Vagina (tissue), 2 donors: ENCODE results near the gene SYMPK.

Source experiments
- POLR2A ChIP-seq, 2 donors: fragments of 450-650 bp; IDR thresholded peaks; one replicate each; pipeline ENCODE4 v1.6.1; 2017; ENCODE audit warnings: antibody characterized with exemption in 2 of 2, mild to moderate bottlenecking in 2 of 2, moderate library complexity in 2 of 2
- TF ChIP-seq, protein P1 (sequence below), 3 experiments: fragments of 450-650 bp in 2 of 3; fragments of 200-600 bp in 1 of 3; sonication (generic) in 1 of 3; IDR thresholded peaks; one replicate each; pipeline ENCODE4 v1.5.1; 2017 to 2019; ENCODE audit warnings: antibody characterized with exemption in 3 of 3, mild to moderate bottlenecking in 2 of 3, moderate library complexity in 2 of 3

DNA sequence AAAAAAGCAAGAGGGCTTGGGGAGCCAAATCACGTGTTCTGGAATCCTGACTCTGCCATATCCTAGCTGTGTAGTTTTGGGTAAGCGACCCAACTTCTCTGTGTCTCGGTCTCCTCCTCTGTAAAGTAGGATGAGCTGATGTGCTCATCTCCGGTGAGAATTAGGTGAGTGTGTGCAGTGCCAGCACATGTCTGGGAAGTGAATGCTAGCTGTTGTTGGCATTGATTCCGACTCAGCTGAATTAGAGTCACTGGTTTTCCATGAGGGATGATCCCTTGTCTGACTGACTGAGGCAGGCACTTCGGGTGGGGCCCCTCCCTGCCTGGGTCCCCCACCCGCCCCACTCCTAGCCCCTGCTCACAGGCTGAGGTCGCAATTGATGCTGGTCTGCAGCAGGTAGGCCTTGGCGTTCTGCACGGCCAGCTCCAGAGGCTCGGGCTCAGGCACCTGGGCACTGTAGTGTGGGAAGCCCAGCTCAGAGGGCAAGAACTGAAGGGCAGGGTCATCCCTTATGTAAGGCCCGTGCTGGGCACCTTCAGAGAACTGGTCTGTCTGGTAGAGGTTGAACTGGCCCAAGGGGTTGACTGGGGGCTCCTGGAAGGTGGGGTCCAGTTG, 48.7 kb downstream of the SYMPK start:
- no peak for TF ChIP-seq POLR2A (IDR thresholded peaks at IDR 0.05)
- TF ChIP-seq, protein P1, sequence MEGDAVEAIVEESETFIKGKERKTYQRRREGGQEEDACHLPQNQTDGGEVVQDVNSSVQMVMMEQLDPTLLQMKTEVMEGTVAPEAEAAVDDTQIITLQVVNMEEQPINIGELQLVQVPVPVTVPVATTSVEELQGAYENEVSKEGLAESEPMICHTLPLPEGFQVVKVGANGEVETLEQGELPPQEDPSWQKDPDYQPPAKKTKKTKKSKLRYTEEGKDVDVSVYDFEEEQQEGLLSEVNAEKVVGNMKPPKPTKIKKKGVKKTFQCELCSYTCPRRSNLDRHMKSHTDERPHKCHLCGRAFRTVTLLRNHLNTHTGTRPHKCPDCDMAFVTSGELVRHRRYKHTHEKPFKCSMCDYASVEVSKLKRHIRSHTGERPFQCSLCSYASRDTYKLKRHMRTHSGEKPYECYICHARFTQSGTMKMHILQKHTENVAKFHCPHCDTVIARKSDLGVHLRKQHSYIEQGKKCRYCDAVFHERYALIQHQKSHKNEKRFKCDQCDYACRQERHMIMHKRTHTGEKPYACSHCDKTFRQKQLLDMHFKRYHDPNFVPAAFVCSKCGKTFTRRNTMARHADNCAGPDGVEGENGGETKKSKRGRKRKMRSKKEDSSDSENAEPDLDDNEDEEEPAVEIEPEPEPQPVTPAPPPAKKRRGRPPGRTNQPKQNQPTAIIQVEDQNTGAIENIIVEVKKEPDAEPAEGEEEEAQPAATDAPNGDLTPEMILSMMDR (IDR thresholded peaks at IDR 0.05) = no peak
